ENCODE measurements around the gene STX10.

Gene STX10

GRCh38 chr19:13102416-13102665 is 47.8 kb downstream of the STX10 start:
- H3K27ac ChIP-seq (ENCODE audit: low read depth, low read length), result no peak overlapping the region
- H3K4me1 ChIP-seq (ENCODE audit: control insufficient read depth, insufficient read depth, low read length), result peaks cover 9% of the 10 kb centered on the region
- H3K9me3 ChIP-seq (ENCODE audit: control insufficient read depth, insufficient read depth, low read length), result no peaks in the 10 kb centered on the region
- H3K27me3 ChIP-seq (ENCODE audit: control insufficient read depth, insufficient read depth, low read length), result peaks cover 53% of the 10 kb centered on the region
- peak overlapping the region; percentile 34; the same call in 1 of the 2 replicates for H3K4me3 ChIP-seq (ENCODE audit: low read depth, low read length)
- peaks cover 3% of the 10 kb centered on the region for H3K36me3 ChIP-seq (ENCODE audit: control insufficient read depth, insufficient read depth, low read length)
- no peak overlapping the region for H3K9ac ChIP-seq (ENCODE audit: low read depth, low read length)

- Histone ChIP-seq H3K9me3 (ENCODE audit: control insufficient read depth, insufficient read depth, low read length) (no peaks in the 10 kb centered on the region), H3K4me3 (ENCODE audit: low read depth, low read length) (peak overlapping the region; percentile 34; the same call in 1 of the 2 replicates), H3K27ac (ENCODE audit: low read depth, low read length) (no peak overlapping the region), H3K4me1 (ENCODE audit: control insufficient read depth, insufficient read depth, low read length) (peaks cover 9% of the 10 kb centered on the region), H3K27me3 (ENCODE audit: control insufficient read depth, insufficient read depth, low read length) (peaks cover 58% of the 10 kb centered on the region), H3K36me3 (ENCODE audit: control insufficient read depth, insufficient read depth, low read length) (no peaks in the 10 kb centered on the region; the same call in 1 of the 2 replicates), H3K9ac (ENCODE audit: low read depth, low read length) (no peak overlapping the region)
These were observed 48.4 kb downstream of the STX10 start for GRCh38 chr19:13101590-13102415.

GRCh38 chr19:13100841-13101589 is 49.2 kb downstream of the STX10 start:
- H3K4me3 ChIP-seq (ENCODE audit: low read depth, low read length), result no peak overlapping the region

GRCh38 chr19:13100031-13100588 is 50.1 kb downstream of the STX10 start:
- H3K27me3 ChIP-seq (ENCODE audit: control insufficient read depth, insufficient read depth, low read length), result peaks cover 73% of the 10 kb centered on the region
- no peak overlapping the region for H3K27ac ChIP-seq (ENCODE audit: low read depth, low read length)
- H3K9ac ChIP-seq (ENCODE audit: low read depth, low read length), result no peak overlapping the region
- H3K36me3 ChIP-seq (ENCODE audit: control insufficient read depth, insufficient read depth, low read length), result no peaks in the 10 kb centered on the region; the same call in 1 of the 2 replicates
- H3K9me3 ChIP-seq (ENCODE audit: control insufficient read depth, insufficient read depth, low read length), result no peaks in the 10 kb centered on the region
- no peak overlapping the region for H3K4me3 ChIP-seq (ENCODE audit: low read depth, low read length)
- H3K4me1 ChIP-seq (ENCODE audit: control insufficient read depth, insufficient read depth, low read length), result peaks cover 15% of the 10 kb centered on the region

More at GRCh38 chr19:13100841-13101589, 49.2 kb downstream of the STX10 start:
- Histone ChIP-seq H3K36me3 (ENCODE audit: control insufficient read depth, insufficient read depth, low read length) (no peaks in the 10 kb centered on the region; the same call in 1 of the 2 replicates), H3K9me3 (ENCODE audit: control insufficient read depth, insufficient read depth, low read length) (no peaks in the 10 kb centered on the region), H3K27ac (ENCODE audit: low read depth, low read length) (no peak overlapping the region), H3K27me3 (ENCODE audit: control insufficient read depth, insufficient read depth, low read length) (peaks cover 64% of the 10 kb centered on the region), H3K4me1 (ENCODE audit: control insufficient read depth, insufficient read depth, low read length) (peaks cover 10% of the 10 kb centered on the region), H3K9ac (ENCODE audit: low read depth, low read length) (no peak overlapping the region)

- Histone ChIP-seq H3K9me3 (ENCODE audit: control insufficient read depth, insufficient read depth, low read length) (no peaks in the 10 kb centered on the region), H3K27me3 (ENCODE audit: control insufficient read depth, insufficient read depth, low read length) (peaks cover 81% of the 10 kb centered on the region), H3K4me1 (ENCODE audit: control insufficient read depth, insufficient read depth, low read length) (peaks cover 22% of the 10 kb centered on the region), H3K36me3 (ENCODE audit: control insufficient read depth, insufficient read depth, low read length) (no peaks in the 10 kb centered on the region), H3K4me3 (ENCODE audit: low read depth, low read length) (peak overlapping the region; percentile 28; the same call in 1 of the 2 replicates), H3K9ac (ENCODE audit: low read depth, low read length) (no peak overlapping the region), H3K27ac (ENCODE audit: low read depth, low read length) (no peak overlapping the region)
These were observed 50.8 kb downstream of the STX10 start for GRCh38 chr19:13099073-13099999.

- no peak overlapping the region for H3K27ac ChIP-seq (ENCODE audit: low read depth, low read length)
- no peak overlapping the region; the same call in 1 of the 2 replicates for H3K4me3 ChIP-seq (ENCODE audit: low read depth, low read length)
These were observed 51.7 kb downstream of the STX10 start for GRCh38 chr19:13098277-13099072.

GRCh38 chr19:13097463-13098258 is 52.5 kb downstream of the STX10 start:
- Histone ChIP-seq H3K4me3 (ENCODE audit: low read depth, low read length) (no peak overlapping the region), H3K9ac (ENCODE audit: low read depth, low read length) (no peak overlapping the region), H3K4me1 (ENCODE audit: control insufficient read depth, insufficient read depth, low read length) (peaks cover 21% of the 10 kb centered on the region), H3K27me3 (ENCODE audit: control insufficient read depth, insufficient read depth, low read length) (peaks cover 93% of the 10 kb centered on the region), H3K27ac (ENCODE audit: low read depth, low read length) (no peak overlapping the region), H3K36me3 (ENCODE audit: control insufficient read depth, insufficient read depth, low read length) (no peaks in the 10 kb centered on the region), H3K9me3 (ENCODE audit: control insufficient read depth, insufficient read depth, low read length) (no peaks in the 10 kb centered on the region)

More at GRCh38 chr19:13098277-13099072, 51.7 kb downstream of the STX10 start:
- no peaks in the 10 kb centered on the region for H3K9me3 ChIP-seq (ENCODE audit: control insufficient read depth, insufficient read depth, low read length)
- peaks cover 26% of the 10 kb centered on the region for H3K4me1 ChIP-seq (ENCODE audit: control insufficient read depth, insufficient read depth, low read length)
- no peak overlapping the region for H3K9ac ChIP-seq (ENCODE audit: low read depth, low read length)
- H3K36me3 ChIP-seq (ENCODE audit: control insufficient read depth, insufficient read depth, low read length), result no peaks in the 10 kb centered on the region
- H3K27me3 ChIP-seq (ENCODE audit: control insufficient read depth, insufficient read depth, low read length), result peaks cover 86% of the 10 kb centered on the region

- Histone ChIP-seq H3K4me1 (ENCODE audit: control insufficient read depth, insufficient read depth, low read length) (peaks cover 25% of the 10 kb centered on the region), H3K27me3 (ENCODE audit: control insufficient read depth, insufficient read depth, low read length) (peaks cover 93% of the 10 kb centered on the region), H3K4me3 (ENCODE audit: low read depth, low read length) (no peak overlapping the region), H3K36me3 (ENCODE audit: control insufficient read depth, insufficient read depth, low read length) (no peaks in the 10 kb centered on the region), H3K27ac (ENCODE audit: low read depth, low read length) (no peak overlapping the region), H3K9me3 (ENCODE audit: control insufficient read depth, insufficient read depth, low read length) (no peaks in the 10 kb centered on the region), H3K9ac (ENCODE audit: low read depth, low read length) (no peak overlapping the region)
These were observed 53.1 kb downstream of the STX10 start for GRCh38 chr19:13097033-13097462.
